CD4-positive, alpha-beta T cell treated with Interleukin-15 for 1 hour (primary cell): ENCODE results near the gene PPP1CB.

Source experiments
- DNase-seq: peaks from one replicate; pipeline ENCODE4 v3.0.0-alpha.2; 2020

PPP1CB gene

DNA sequence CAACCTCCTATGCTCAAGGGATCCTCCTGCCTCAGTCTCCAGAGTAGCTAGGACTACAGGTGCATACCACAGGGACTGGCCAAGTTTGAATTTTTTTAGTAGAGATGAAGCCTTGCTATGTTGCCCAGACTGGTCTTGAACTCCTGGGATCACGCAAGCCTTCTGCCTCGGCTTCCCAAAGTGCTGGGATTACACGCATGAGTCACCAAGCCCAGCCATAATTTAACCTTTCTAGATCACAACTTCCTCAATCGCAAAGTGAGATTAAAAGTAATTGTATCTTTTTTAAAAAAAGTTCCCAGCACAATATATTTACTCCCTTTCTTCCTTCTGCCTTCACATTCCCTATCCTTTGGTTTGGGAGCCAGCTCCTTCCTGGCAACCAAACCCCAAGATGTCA, 5.8 kb upstream of the PPP1CB start:
- DNase-seq, result no peak

DNA sequence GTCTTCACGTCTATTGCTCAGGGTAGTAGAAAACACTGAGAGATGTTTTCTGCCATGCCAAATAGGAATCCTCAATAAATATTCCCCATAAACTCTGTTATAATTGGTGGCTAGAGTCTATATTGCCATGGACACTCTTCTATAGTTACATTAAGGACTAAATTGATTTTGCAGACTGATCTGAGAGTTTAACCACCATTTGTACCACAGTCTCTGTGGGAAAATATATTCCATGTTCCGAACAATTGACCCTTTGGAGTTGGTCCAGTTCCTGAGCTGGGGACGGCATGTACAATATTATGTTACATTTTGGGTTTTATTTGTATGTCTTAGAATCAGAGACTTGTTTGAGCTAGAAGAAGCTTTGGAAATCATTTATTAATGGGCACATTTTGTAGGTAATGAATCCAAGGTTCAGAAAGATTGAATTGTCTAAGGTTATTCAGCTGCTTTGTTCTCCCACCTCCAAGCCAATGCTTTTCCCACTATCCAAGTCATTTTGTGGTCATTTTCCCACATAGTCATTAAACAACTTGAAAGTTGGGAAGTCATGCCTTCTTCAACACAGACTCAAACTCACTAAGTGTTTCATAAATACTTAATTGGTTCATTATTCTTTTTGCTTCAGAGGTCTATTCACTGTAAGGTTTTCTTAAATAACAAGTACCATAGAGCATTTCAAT, 5.1 kb upstream of the PPP1CB start:
- DNase-seq, result no peak

DNA sequence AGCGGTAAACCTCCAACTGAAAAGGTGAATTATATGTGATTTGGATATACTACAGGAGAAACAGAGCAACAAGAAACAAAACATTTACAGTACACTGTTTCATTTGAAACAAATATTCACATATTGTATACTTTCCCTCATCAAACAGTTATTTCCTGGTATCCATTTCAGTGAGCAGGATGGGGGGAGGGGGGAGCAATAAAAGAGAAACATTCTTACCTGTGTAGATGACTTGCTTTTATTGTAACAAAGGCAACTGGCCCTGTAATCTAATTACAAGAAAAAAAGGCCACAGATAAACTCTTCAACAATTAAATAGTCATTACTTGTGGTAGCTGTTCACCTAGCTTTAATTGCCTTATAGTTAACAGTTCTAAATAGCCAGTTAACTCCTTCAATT, 3.9 kb upstream of the PPP1CB start:
- DNase-seq, result no peak

DNA sequence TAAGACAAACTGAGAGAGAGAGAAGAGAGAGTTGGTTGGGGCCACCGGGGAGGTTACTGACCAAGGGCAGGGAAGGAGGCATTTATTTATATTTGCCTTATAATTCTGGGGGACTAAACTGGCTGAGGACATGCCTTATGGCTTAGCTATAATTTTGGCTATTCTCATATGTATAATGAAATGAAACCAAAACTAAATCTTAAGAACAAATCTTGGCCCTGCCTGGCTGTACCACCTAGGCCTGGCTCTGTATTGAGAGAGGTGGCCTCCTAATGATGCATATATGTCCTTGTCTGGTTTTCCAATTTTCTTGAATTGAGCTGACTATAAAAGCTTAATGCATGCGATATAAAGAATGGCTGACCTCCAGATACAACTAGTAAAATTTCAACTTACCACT, 3.5 kb upstream of the PPP1CB start:
- no peak for DNase-seq

GRCh38 chr2:28748941-28749340, 2.7 kb upstream of the PPP1CB start:
- DNase-seq, result no peak

DNA sequence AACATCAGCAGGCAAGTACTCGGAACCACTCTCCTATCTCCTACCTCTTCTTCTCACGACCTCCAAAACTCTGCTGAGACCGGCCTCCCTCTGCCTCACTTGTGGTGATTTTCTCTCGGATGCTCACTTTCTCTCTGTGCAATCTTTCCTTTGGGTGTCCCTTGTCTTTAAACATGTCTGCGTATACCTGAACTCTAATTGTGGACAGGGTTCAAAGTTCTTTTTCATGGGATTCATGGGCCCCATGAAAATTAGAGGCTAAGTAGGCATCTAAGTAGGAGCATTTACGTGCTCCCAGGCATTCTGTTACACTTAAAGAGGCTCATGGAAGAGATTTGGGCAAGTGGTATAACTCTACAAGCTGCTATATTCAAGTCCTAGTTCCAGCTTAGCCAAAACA, 2.1 kb upstream of the PPP1CB start:
- DNase-seq, result no peak

GRCh38 chr2:28750316-28751251, 1.0 kb upstream of the PPP1CB start:
- no peak for DNase-seq

GRCh38 chr2:28751956-28752630, 463 bp downstream of the PPP1CB start:
- DNase-seq, result no peak

- DNase-seq, result no peak
These were observed 1.2 kb downstream of the PPP1CB start for GRCh38 chr2:28752631-28753376.

GRCh38 chr2:28754321-28754720, 2.7 kb downstream of the PPP1CB start:
- no peak for DNase-seq

DNA sequence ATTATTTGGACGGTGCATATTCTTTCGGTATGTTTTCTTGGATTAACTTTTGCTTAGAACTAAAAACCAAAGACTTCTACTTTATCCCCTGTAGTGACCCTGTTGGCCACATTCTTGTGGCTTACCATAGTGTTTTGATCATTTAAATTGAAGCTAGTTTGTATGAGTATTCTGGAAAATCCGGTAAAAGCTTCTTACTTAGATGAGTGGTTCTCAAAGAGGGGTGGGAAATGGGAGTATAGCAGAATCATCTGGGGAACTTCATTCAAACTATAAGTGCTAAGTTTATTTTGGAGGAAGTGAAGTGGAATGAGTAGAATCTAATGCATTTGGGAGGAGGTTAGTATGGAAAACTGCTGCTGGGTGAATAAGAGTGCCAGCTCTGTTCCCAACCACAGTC, 3.8 kb downstream of the PPP1CB start:
- DNase-seq, result no peak

DNA sequence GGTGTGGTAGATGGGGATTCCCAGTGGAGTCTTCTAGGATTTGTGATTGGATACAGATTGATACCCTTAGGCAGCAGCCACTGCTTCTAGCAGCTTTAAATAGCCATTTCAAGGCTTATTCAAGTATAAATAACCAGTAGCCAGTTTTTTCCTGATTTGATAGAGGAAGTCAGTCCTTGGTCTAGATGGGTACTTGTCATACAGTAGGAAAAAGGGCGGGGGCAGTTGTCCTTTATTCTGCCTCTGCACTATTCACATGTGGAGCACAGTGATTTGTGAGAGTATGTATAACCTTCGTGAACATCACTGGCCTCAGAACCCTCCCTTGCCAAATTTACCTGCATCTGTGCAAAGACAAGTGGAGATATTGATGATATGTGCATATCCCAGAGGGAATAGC, 6.8 kb downstream of the PPP1CB start:
- DNase-seq, result no peak

GRCh38 chr2:28761420-28761819, 9.8 kb downstream of the PPP1CB start:
- DNase-seq, result no peak

DNA sequence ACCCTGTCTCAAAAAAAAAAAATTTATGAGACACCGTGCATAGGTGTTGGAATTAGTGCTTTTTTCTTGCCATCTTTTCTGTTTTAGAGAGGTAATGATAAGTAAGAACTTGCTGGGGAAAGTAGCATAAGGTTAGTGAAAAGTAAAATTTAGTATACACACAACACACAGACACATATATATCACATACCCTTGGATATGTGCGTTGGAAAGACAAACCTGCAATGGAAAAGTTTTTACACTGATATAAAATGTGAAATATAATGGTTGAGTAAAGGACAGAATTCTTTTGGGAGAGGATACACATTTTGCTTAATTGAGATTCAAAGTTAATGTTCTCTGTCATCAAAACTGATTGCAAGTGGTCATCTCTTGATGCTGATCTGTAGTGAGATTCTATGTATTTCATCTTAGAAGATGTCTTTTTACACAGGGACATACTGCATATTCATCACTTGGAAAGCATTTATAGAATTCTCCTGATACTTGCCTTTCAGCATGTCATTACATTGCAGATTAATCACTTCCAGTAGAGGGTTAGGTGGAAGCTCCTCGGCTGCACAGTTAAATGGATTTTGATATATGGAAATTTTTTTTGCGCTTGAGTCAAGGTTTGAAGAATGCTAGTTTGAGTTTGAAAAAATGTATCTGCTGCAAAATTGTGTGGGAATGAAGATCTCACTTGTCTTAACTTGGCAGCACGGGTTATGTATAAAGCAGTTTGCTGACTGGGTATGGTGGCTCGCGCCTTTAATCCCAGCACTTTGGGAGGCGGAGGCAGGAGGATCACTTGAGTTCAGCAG, 13.5 kb downstream of the PPP1CB start:
- DNase-seq, result no peak

- DNase-seq, result no peak
These were observed 14.4 kb downstream of the PPP1CB start for GRCh38 chr2:28766070-28766469.

DNA sequence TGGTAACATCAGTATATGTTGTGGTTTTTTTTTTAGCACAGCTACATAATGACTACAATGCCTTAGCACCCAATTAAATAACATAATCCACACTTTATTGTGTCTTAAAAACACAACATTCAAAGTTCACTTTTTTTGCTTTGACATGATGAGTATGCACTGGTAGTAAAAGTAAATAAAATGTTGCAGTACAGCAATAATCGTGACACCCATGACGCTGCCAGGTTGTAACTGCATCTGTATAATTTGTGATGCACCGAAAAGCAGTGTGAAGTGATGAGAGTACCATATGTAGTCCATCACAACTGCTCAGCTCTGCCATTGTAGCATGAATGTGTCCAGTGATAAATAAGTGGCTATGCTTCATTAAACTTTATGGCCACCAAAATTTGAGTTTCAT, 15.7 kb downstream of the PPP1CB start:
- DNase-seq, result no peak

GRCh38 chr2:28768422-28768821, 16.8 kb downstream of the PPP1CB start:
- no peak for DNase-seq

DNA sequence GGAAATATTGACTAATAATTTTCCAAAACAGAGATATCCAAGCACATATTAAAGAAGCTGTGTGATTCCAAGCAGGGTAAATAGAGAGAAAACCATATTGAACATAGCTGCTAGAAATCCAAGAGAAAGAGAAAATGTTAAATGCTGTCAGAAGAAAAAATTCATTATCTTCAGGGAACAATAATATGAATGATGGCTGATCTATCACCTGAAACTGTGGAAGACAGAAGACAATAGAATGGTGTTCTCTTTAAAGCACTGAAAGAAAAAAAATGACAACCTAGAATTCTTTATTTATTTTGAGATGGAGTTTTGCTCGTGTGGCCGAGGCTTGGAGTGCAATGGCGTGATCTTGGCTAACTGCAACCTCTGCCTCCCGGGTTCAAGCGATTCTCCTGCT, 17.3 kb downstream of the PPP1CB start:
- no peak for DNase-seq

DNA sequence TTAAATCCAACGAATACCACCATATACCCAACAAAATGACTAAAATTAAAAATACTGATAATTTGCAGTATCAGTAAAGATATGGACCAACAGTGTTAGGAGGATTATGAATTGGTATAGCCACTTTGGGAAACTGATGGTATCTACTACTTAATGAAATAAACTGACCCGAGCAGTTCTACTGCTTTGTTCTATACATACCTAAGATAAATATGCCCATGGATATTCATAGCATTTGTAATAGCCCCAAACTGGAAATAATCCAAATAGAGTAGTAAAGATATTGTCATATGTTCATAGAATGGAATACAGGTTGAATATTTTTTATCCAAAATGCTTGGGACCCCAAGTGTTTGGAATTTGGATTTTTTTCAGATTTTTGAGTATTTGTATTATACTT, 20.7 kb downstream of the PPP1CB start:
- no peak for DNase-seq

DNA sequence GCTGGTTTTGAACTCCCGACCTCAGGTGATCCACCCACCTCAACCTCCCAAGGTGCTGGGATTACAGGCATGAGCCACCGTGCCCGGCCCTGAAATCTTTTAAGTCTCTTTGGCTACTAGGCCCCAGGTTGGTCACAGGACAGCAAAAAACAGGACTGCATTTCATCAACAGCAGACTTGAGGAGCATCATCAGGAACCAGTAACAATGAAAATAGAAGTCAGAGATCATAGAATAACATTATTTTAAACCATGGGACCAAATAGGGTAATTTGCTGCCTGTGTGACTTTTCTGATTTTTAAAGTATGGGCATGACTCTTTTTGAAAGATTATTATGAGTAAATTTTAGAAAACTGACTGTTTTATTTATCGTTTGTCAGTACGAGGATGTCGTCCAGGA, 24.8 kb downstream of the PPP1CB start:
- DNase-seq, result no peak

DNA sequence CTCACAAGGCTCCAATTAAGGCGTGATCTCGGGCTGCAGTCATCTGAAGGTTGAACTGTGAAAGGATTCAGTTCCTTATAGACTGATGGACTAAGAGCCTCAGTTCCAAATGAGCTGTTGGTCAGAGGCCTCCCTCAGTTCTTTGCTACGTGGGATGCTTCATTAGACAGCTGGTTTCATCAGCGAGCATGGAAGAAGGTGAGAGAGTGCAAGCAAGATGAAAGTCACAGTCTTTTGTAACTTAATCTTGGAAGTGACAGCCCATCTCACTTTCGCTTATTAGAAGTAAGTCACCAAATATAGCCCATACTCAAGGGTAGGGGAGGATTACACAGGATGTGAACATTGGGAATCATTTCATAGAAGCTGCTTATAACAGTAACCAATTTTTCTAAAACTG, 26.8 kb downstream of the PPP1CB start:
- DNase-seq, result no peak

GRCh38 chr2:28779001-28779400, 27.4 kb downstream of the PPP1CB start:
- DNase-seq, result no peak
